Activated naive CD8-positive, alpha-beta T cell treated with anti-CD3 and anti-CD28 coated beads, Interleukin-2, amount 50 U/mL, for 16 hours (primary cell): Measurements from ENCODE around the gene FES.
A peak's percentile ranks its signal among the peaks of the same experiment; 100 is the strongest.
"Not testable (repeated sequence)": the region's sequence is repeated elsewhere in the genome, so short reads cannot be mapped to it uniquely, and the experiment has no call there.

Source experiments
- DNase-seq: peaks from one replicate; pipeline ENCODE4 v3.0.0-alpha.2; 2020; ENCODE audit warnings: low read depth, low spot score

The FES gene

GRCh38 chr15:90883976-90884718 lies at the start of gene FES:
Gene FES (plus strand): TSS chr15:90884504. CDS start chr15:90885046, 542 bp downstream.
- no peak for DNase-seq

GRCh38 chr15:90834626-90835025 lies 49.7 kb upstream of the FES start:
- DNase-seq = no peak

- no peak for DNase-seq
These were observed 47.9 kb upstream of the FES start for GRCh38 chr15:90836296-90836871.

GRCh38 chr15:90837094-90837493 lies 47.2 kb upstream of the FES start:
- DNase-seq = no peak

- peak; percentile 71 for DNase-seq
These were observed 46.2 kb upstream of the FES start for GRCh38 chr15:90838139-90838538.

GRCh38 chr15:90838544-90838943 lies 45.8 kb upstream of the FES start:
- no peak for DNase-seq

GRCh38 chr15:90839187-90840071 lies 44.9 kb upstream of the FES start:
- no peak for DNase-seq

GRCh38 chr15:90840157-90840855 lies 44.0 kb upstream of the FES start:
- DNase-seq = no peak

- no peak for DNase-seq
These were observed 43.4 kb upstream of the FES start for GRCh38 chr15:90840954-90841353.

GRCh38 chr15:90844696-90845095 lies 39.6 kb upstream of the FES start:
- no peak for DNase-seq

GRCh38 chr15:90845201-90845949 lies 38.9 kb upstream of the FES start:
- DNase-seq = no peak

- not testable (repeated sequence) for DNase-seq
These were observed 34.9 kb upstream of the FES start for GRCh38 chr15:90849424-90849823.

- DNase-seq = no peak
These were observed 33.2 kb upstream of the FES start for GRCh38 chr15:90851114-90851513.

- DNase-seq = no peak
These were observed 32.4 kb upstream of the FES start for GRCh38 chr15:90851940-90852339.

GRCh38 chr15:90855139-90855538 lies 29.2 kb upstream of the FES start:
- DNase-seq = no peak

- no peak for DNase-seq
These were observed 27.0 kb upstream of the FES start for GRCh38 chr15:90857337-90857736.

- DNase-seq = no peak
These were observed 26.3 kb upstream of the FES start for GRCh38 chr15:90857883-90858443.

GRCh38 chr15:90859234-90860131 lies 24.8 kb upstream of the FES start:
- DNase-seq = no peak

- no peak for DNase-seq
These were observed 23.9 kb upstream of the FES start for GRCh38 chr15:90860450-90860849.
